ENCODE data around the gene PLPPR3.

PLPPR3 gene

GRCh38 chr19:793806-794205 lies 27.9 kb downstream of the PLPPR3 start:
- no peak for TF ChIP-seq CTCF (IDR thresholded peaks at IDR 0.05; ENCODE audit: control insufficient read depth, insufficient read depth, low read depth, low read length, missing control alignments)
- no peak for DNase-seq (ENCODE audit: low read depth)
- no peak overlapping the region for H3K4me3 ChIP-seq (ENCODE audit: control insufficient read depth, low read depth, low read length)

- no peak overlapping the region for H3K4me3 ChIP-seq (ENCODE audit: control insufficient read depth, low read depth, low read length)
- no peak for TF ChIP-seq CTCF (IDR thresholded peaks at IDR 0.05; ENCODE audit: control insufficient read depth, insufficient read depth, low read depth, low read length, missing control alignments)
- no peak for DNase-seq (ENCODE audit: low read depth)
Observed at GRCh38 chr19:792306-792885, 29.4 kb downstream of the PLPPR3 start.

- no peak for TF ChIP-seq CTCF (IDR thresholded peaks at IDR 0.05; ENCODE audit: control insufficient read depth, insufficient read depth, low read depth, low read length, missing control alignments)
- DNase-seq (ENCODE audit: low read depth): no peak
- no peak overlapping the region for H3K4me3 ChIP-seq (ENCODE audit: control insufficient read depth, low read depth, low read length)
Observed at GRCh38 chr19:791567-792305, 30.0 kb downstream of the PLPPR3 start.

- DNase-seq (ENCODE audit: low read depth): no peak
- TF ChIP-seq CTCF (IDR thresholded peaks at IDR 0.05; ENCODE audit: control insufficient read depth, insufficient read depth, low read depth, low read length, missing control alignments): no peak
- no peak overlapping the region for H3K4me3 ChIP-seq (ENCODE audit: control insufficient read depth, low read depth, low read length)
Observed at GRCh38 chr19:791007-791566, 30.7 kb downstream of the PLPPR3 start.

GRCh38 chr19:789701-790060 lies 32.1 kb downstream of the PLPPR3 start:
- DNase-seq (ENCODE audit: low read depth): no peak
- H3K4me3 ChIP-seq (ENCODE audit: control insufficient read depth, low read depth, low read length): no peak overlapping the region
- TF ChIP-seq CTCF (IDR thresholded peaks at IDR 0.05; ENCODE audit: control insufficient read depth, insufficient read depth, low read depth, low read length, missing control alignments): no peak

GRCh38 chr19:788983-789700 lies 32.6 kb downstream of the PLPPR3 start:
- no peak overlapping the region for H3K4me3 ChIP-seq (ENCODE audit: control insufficient read depth, low read depth, low read length)
- TF ChIP-seq CTCF (IDR thresholded peaks at IDR 0.05; ENCODE audit: control insufficient read depth, insufficient read depth, low read depth, low read length, missing control alignments): no peak
- no peak for DNase-seq (ENCODE audit: low read depth)

Data from AG09309 (cell line).